CD4-positive, CD25-positive, alpha-beta regulatory T cell (primary cell): ENCODE data around the gene PAGR1. TPM values are rescaled to one million over a fixed set of nuclear protein-coding genes. Genes with fewer than 3 reads are reported as not detected.

Experiments
- ATAC-seq, 2 donors: fragments of 150-1000 bp; cut with Tn5 transposase; one replicate each; pipeline ENCODE4 v1.10.0; 2021; ENCODE audit warnings: low read depth in 2 of 2, moderate number of reproducible peaks in 2 of 2, moderate library complexity in 1 of 2
- DNase-seq, 3 donors: peaks; one replicate each; pipeline versions ENCODE4 v3.0.0 to v3.0.0-alpha.2; 2012 to 2022; ENCODE audit warnings: mixed read lengths in 1 of 3
- H3K27ac ChIP-seq: one replicate; pipeline ENCODE4 v1.7.0; 2013; ENCODE audit warnings: mild to moderate bottlenecking, low read length; ENCODE audit not compliant: insufficient read depth, poor library complexity, severe bottlenecking
- H3K27me3 ChIP-seq: one replicate; pipeline ENCODE4 v1.7.0; 2013; ENCODE audit warnings: low read length; ENCODE audit not compliant: control insufficient read depth, insufficient read depth
- H3K36me3 ChIP-seq: one replicate; pipeline ENCODE4 v1.7.0; 2013; ENCODE audit warnings: mild to moderate bottlenecking, low read length, moderate library complexity; ENCODE audit not compliant: control insufficient read depth, insufficient read depth
- H3K4me1 ChIP-seq: 2 replicates; pipeline ENCODE4 v1.7.0; 2013; ENCODE audit warnings: mild to moderate bottlenecking, low read length; ENCODE audit not compliant: insufficient read depth, control insufficient read depth, poor library complexity, severe bottlenecking
- H3K4me3 ChIP-seq: one replicate; pipeline ENCODE4 v1.7.0; 2013; ENCODE audit warnings: low read depth, mild to moderate bottlenecking, low read length, moderate library complexity
- H3K9me3 ChIP-seq, 2 experiments: 1 replicate in 1 of 2; 2 replicates in 1 of 2; pipeline ENCODE4 v1.7.0; 2013; ENCODE audit warnings: low read length in 2 of 2, mild to moderate bottlenecking in 1 of 2, moderate library complexity in 1 of 2; ENCODE audit not compliant: control insufficient read depth in 2 of 2
- H3K27ac Mint-ChIP-seq, 3 donors: one replicate each; pipeline ENCODE4 v1.8.0; 2020 to 2022; ENCODE audit warnings: mild to moderate bottlenecking in 3 of 3, mixed read lengths in 3 of 3, moderate library complexity in 2 of 3
- H3K27me3 Mint-ChIP-seq: one replicate; pipeline ENCODE4 v1.8.0; 2022; ENCODE audit warnings: mild to moderate bottlenecking, mixed read lengths
- H3K36me3 Mint-ChIP-seq: one replicate; pipeline ENCODE4 v1.8.0; 2020; ENCODE audit warnings: mixed read lengths
- H3K4me1 Mint-ChIP-seq, 4 donors: one replicate each; pipeline ENCODE4 v1.8.0; 2020 to 2022; ENCODE audit warnings: mixed read lengths in 4 of 4, mild to moderate bottlenecking in 1 of 4
- H3K4me3 Mint-ChIP-seq, 4 donors: one replicate each; pipeline ENCODE4 v1.8.0; 2020 to 2022; ENCODE audit warnings: mild to moderate bottlenecking in 4 of 4, mixed read lengths in 4 of 4, moderate library complexity in 3 of 4
- H3K9me3 Mint-ChIP-seq, 7 donors: one replicate each; pipeline ENCODE4 v1.8.0; 2020 to 2022; ENCODE audit warnings: mixed read lengths in 7 of 7, mild to moderate bottlenecking in 3 of 7, moderate library complexity in 2 of 7
- polyA plus RNA-seq, 4 donors: library from polyadenylated mRNA; unstranded; fragments of 300-500 nt; fragmentation: Illumina TruSeq; gene quantifications; one replicate each; pipeline ENCODE4 v1.2.3, GENCODE V29; 2021
- total RNA-seq: library from RNA; stranded (reverse); gene quantifications from one replicate; pipeline ENCODE4 v1.2.3, GENCODE V29; 2022

PAGR1 gene
- total and polyA plus RNA-seq, 5 donors from 2014 or later = 15.6 to 48.8 (median 44.9) TPM

GRCh38 chr16:29818082-29818481 is 2.1 kb downstream of the PAGR1 start:
- Histone ChIP-seq H3K4me1 (peaks cover 72% of the 10 kb centered on the region), H3K36me3 (peaks cover 10% of the 10 kb centered on the region), H3K9me3 (no peaks in the 10 kb centered on the region), H3K4me3 (peak overlapping the region; percentile 31), H3K27me3 (no peaks in the 10 kb centered on the region), H3K27ac (no peak overlapping the region)
- DNase-seq (no peak), ATAC-seq (no peak)
- peak overlapping the region; percentile 57 to 86 (median 70) for H3K27ac Mint-ChIP-seq
- peaks cover 11% of the 10 kb centered on the region for H3K27me3 Mint-ChIP-seq
- H3K9me3 Mint-ChIP-seq = peaks cover 0 to 2% (median 0%) of the 10 kb centered on the region in 7 donors
- peaks cover 5 to 80% (median 43%) of the 10 kb centered on the region in 4 donors for H3K4me1 Mint-ChIP-seq
- peaks cover 6% of the 10 kb centered on the region for H3K36me3 Mint-ChIP-seq
- H3K4me3 Mint-ChIP-seq = peak overlapping the region; percentile 94 to 95 (median 95)

- peaks cover 0 to 2% (median 0%) of the 10 kb centered on the region in 7 donors for H3K9me3 Mint-ChIP-seq
- H3K27ac ChIP-seq = peak overlapping the region; percentile 87
- peak overlapping the region; percentile 95 for H3K4me3 ChIP-seq
Observed at GRCh38 chr16:29819506-29819905, 3.6 kb downstream of the PAGR1 start.

GRCh38 chr16:29820271-29820701 is 4.3 kb downstream of the PAGR1 start, which contains the start of gene MVP:
TSS of gene MVP (plus strand) at chr16:29820462. CDS start at chr16:29830550, 10,088 bp downstream.
- H3K4me1 ChIP-seq = peaks cover 86% of the 10 kb centered on the region
- peaks cover 0 to 2% (median 0%) of the 10 kb centered on the region in 7 donors for H3K9me3 Mint-ChIP-seq
- no peaks in the 10 kb centered on the region for H3K27me3 Mint-ChIP-seq
- peak within 1 kb of the TSS; percentile 83 to 97 (median 95) for H3K27ac Mint-ChIP-seq
- peak in 1 of 3 donors; percentile 68 for DNase-seq
- H3K27ac ChIP-seq = peak within 1 kb of the TSS; percentile 87
- H3K27me3 ChIP-seq = no peaks in the 10 kb centered on the region
- H3K36me3 Mint-ChIP-seq = peaks cover 6% of the 10 kb centered on the region
- H3K4me3 ChIP-seq = peak within 1 kb of the TSS; percentile 95
- ATAC-seq = no peak
- H3K4me3 Mint-ChIP-seq = peak within 1 kb of the TSS; percentile 94 to 99 (median 95)
- peaks cover 10% of the 10 kb centered on the region for H3K36me3 ChIP-seq
- peaks cover 5 to 91% (median 43%) of the 10 kb centered on the region in 4 donors for H3K4me1 Mint-ChIP-seq
- no peaks in the 10 kb centered on the region for H3K9me3 ChIP-seq

More at GRCh38 chr16:29819506-29819905, 3.6 kb downstream of the PAGR1 start:
- Histone ChIP-seq H3K36me3 (peaks cover 10% of the 10 kb centered on the region), H3K27me3 (no peaks in the 10 kb centered on the region), H3K9me3 (no peaks in the 10 kb centered on the region), H3K4me1 (peaks cover 86% of the 10 kb centered on the region)
- DNase-seq (no peak), ATAC-seq (no peak)
- peak overlapping the region; percentile 94 to 99 (median 95) for H3K4me3 Mint-ChIP-seq
- peaks cover 6% of the 10 kb centered on the region for H3K36me3 Mint-ChIP-seq
- H3K27ac Mint-ChIP-seq = peak overlapping the region; percentile 83 to 97 (median 95)
- H3K4me1 Mint-ChIP-seq = peaks cover 5 to 91% (median 43%) of the 10 kb centered on the region in 4 donors
- peaks cover 3% of the 10 kb centered on the region for H3K27me3 Mint-ChIP-seq

- Mint-ChIP-seq H3K27ac (peak overlapping the region; percentile 83 to 97 (median 95)), H3K4me3 (peak overlapping the region; percentile 94 to 99 (median 95)), H3K4me1 (peaks cover under 1 to 92% (median 43%) of the 10 kb centered on the region in 4 donors), H3K27me3 (no peaks in the 10 kb centered on the region), H3K36me3 (peaks cover 6% of the 10 kb centered on the region), H3K9me3 (no peaks in the 10 kb centered on the region)
- peaks cover 89% of the 10 kb centered on the region for H3K4me1 ChIP-seq
- H3K9me3 ChIP-seq = no peaks in the 10 kb centered on the region
- DNase-seq = peak in 2 of 3 donors; percentile 37 to 69
- peaks cover 10% of the 10 kb centered on the region for H3K36me3 ChIP-seq
- peak overlapping the region; percentile 87 for H3K27ac ChIP-seq
- no peaks in the 10 kb centered on the region for H3K27me3 ChIP-seq
- peak overlapping the region; percentile 95 for H3K4me3 ChIP-seq
- peak; percentile 15 to 29 for ATAC-seq
Observed at GRCh38 chr16:29820730-29821642, 5.0 kb downstream of the PAGR1 start.

GRCh38 chr16:29821643-29822115 is 5.7 kb downstream of the PAGR1 start:
- ATAC-seq (no peak), DNase-seq (no peak)
- Mint-ChIP-seq H3K27me3 (no peaks in the 10 kb centered on the region), H3K27ac (peak overlapping the region; percentile 83 to 97 (median 95)), H3K36me3 (peaks cover 6% of the 10 kb centered on the region), H3K4me1 (peaks cover 0 to 97% (median 43%) of the 10 kb centered on the region in 4 donors), H3K9me3 (no peaks in the 10 kb centered on the region), H3K4me3 (peak overlapping the region; percentile 94 to 99 (median 95))
- Histone ChIP-seq H3K9me3 (no peaks in the 10 kb centered on the region), H3K27ac (peak overlapping the region; percentile 87), H3K4me1 (peaks cover 91% of the 10 kb centered on the region), H3K27me3 (no peaks in the 10 kb centered on the region), H3K36me3 (peaks cover 10% of the 10 kb centered on the region), H3K4me3 (peak overlapping the region; percentile 95)

GRCh38 chr16:29824589-29825144 is 8.7 kb downstream of the PAGR1 start:
- Histone ChIP-seq H3K36me3 (no peaks in the 10 kb centered on the region), H3K4me1 (peaks cover 87% of the 10 kb centered on the region), H3K27ac (no peak overlapping the region), H3K9me3 (no peaks in the 10 kb centered on the region), H3K4me3 (peak overlapping the region; percentile 5), H3K27me3 (no peaks in the 10 kb centered on the region)
- DNase-seq (no peak), ATAC-seq (no peak)
- Mint-ChIP-seq H3K36me3 (no peaks in the 10 kb centered on the region), H3K27ac (peak overlapping the region; percentile 89 to 97 (median 95)), H3K27me3 (no peaks in the 10 kb centered on the region), H3K4me1 (peaks cover 6 to 93% (median 43%) of the 10 kb centered on the region in 4 donors), H3K9me3 (no peaks in the 10 kb centered on the region), H3K4me3 (peak overlapping the region; percentile 75 to 90 (median 86))
